CD4-positive, alpha-beta memory T cell (primary cell): ENCODE results near the gene DSE. TPM values are rescaled to one million over a fixed set of nuclear protein-coding genes. Genes with fewer than 3 reads are reported as not detected.
A peak's percentile ranks its signal among the peaks of the same experiment; 100 is the strongest.

Experiments
- CTCF ChIA-PET: fragments of 350-600 bp; sonication (Branson Sonifier 250); formaldehyde crosslinking; loops from one replicate; lab custom pipeline; 2021; ENCODE audit warnings: inconsistent platforms; ENCODE audit not compliant: partially characterized antibody; lab: Charles Lee
- POLR2A ChIA-PET: fragments of 350-600 bp; sonication (Branson Sonifier 250); formaldehyde crosslinking; loops from one replicate; lab custom pipeline; 2021; ENCODE audit not compliant: partially characterized antibody; lab: Charles Lee
- DNase-seq, 5 donors: peaks; one replicate each; pipeline versions ENCODE4 v3.0.0 to v3.0.0-alpha.2; 2020 to 2022; ENCODE audit warnings: mixed read lengths in 1 of 5
- H3K27ac ChIP-seq: one replicate; pipeline ENCODE4 v1.7.0; 2013; ENCODE audit warnings: low read depth, low read length
- H3K27me3 ChIP-seq: 2 replicates; pipeline ENCODE4 v1.7.0; 2013; ENCODE audit warnings: mild to moderate bottlenecking, low read length, moderate library complexity; ENCODE audit not compliant: insufficient read depth
- H3K36me3 ChIP-seq: 2 replicates; pipeline ENCODE4 v1.7.0; 2013; ENCODE audit warnings: mild to moderate bottlenecking, low read length, moderate library complexity; ENCODE audit not compliant: insufficient read depth
- H3K4me1 ChIP-seq: 2 replicates; pipeline ENCODE4 v1.7.0; 2013; ENCODE audit warnings: mild to moderate bottlenecking, low read length, moderate library complexity; ENCODE audit not compliant: insufficient read depth
- H3K4me3 ChIP-seq, 2 donors: one replicate each; pipeline ENCODE4 v1.7.0; 2013; ENCODE audit warnings: low read length in 2 of 2, mild to moderate bottlenecking in 1 of 2
- H3K9me3 ChIP-seq, 2 donors: one replicate each; pipeline ENCODE4 v1.7.0; 2013; ENCODE audit warnings: low read length in 2 of 2, control low read depth in 1 of 2; ENCODE audit not compliant: control insufficient read depth in 1 of 2
- H3K27ac Mint-ChIP-seq, 7 donors: one replicate each; pipeline ENCODE4 v1.8.0; 2020 to 2021; ENCODE audit warnings: mixed read lengths in 7 of 7, mild to moderate bottlenecking in 6 of 7, inconsistent platforms in 3 of 7, moderate library complexity in 3 of 7
- H3K27me3 Mint-ChIP-seq, 2 donors: one replicate each; pipeline ENCODE4 v1.8.0; 2020 to 2021; ENCODE audit warnings: mixed read lengths in 2 of 2
- H3K36me3 Mint-ChIP-seq, 2 donors: one replicate each; pipeline ENCODE4 v1.8.0; 2020 to 2021; ENCODE audit warnings: mixed read lengths in 2 of 2, inconsistent platforms in 1 of 2, mild to moderate bottlenecking in 1 of 2
- H3K4me1 Mint-ChIP-seq, 4 donors: one replicate each; pipeline ENCODE4 v1.8.0; 2020 to 2021; ENCODE audit warnings: mixed read lengths in 4 of 4, mild to moderate bottlenecking in 1 of 4
- H3K4me3 Mint-ChIP-seq, 8 donors: one replicate each; pipeline ENCODE4 v1.8.0; 2020 to 2021; ENCODE audit warnings: mixed read lengths in 8 of 8, mild to moderate bottlenecking in 7 of 8, moderate library complexity in 6 of 8, inconsistent platforms in 3 of 8
- H3K9me3 Mint-ChIP-seq, 8 donors: one replicate each; pipeline ENCODE4 v1.8.0; 2020 to 2021; ENCODE audit warnings: mixed read lengths in 8 of 8, mild to moderate bottlenecking in 5 of 8, inconsistent platforms in 3 of 8, moderate library complexity in 1 of 8
- intact Hi-C: fragments of 100-400 bp; cut with micrococcal nuclease; formaldehyde crosslinking; loops from one replicate; pipeline ENCODE4 v1.15.1; 2023
- polyA plus RNA-seq, 2 donors: library from polyadenylated mRNA; unstranded; fragments of 300-500 nt; fragmentation: Illumina TruSeq; gene quantifications; one replicate each; pipeline ENCODE4 v1.2.3, GENCODE V29; 2021
- total RNA-seq, 2 experiments: library from RNA; stranded (reverse); gene quantifications; one replicate each; pipeline ENCODE4 v1.2.3, GENCODE V29; 2021

The DSE gene
- total and polyA plus RNA-seq, 4 experiments from 2014 or later, result 1.9 to 9.0 (median 5.8) TPM

GRCh38 chr6:116439522-116440051 lies 68.8 kb downstream of the DSE start:
- POLR2A ChIA-PET, result no interaction called here
- H3K4me3 ChIP-seq, result no peak overlapping the region
- no peaks in the 10 kb centered on the region for H3K9me3 ChIP-seq
- no peaks in the 10 kb centered on the region for H3K27me3 ChIP-seq
- no peak overlapping the region for H3K27ac ChIP-seq
- intact Hi-C loops, result loop anchor here (10.0 kb wide), 1 partner anchor 155 kb away; no protein-coding TSS in a partner anchor
- no peak overlapping the region for H3K4me3 Mint-ChIP-seq
- CTCF ChIA-PET, result interaction anchor here (1.2 kb wide), 2 partner anchors 83 to 121 kb away, joined by 3 read pairs; no protein-coding TSS in a partner anchor
- no peak overlapping the region for H3K27ac Mint-ChIP-seq
- no peaks in the 10 kb centered on the region for H3K36me3 ChIP-seq
- peaks cover 0 to 3% of the 10 kb centered on the region in 2 donors for H3K36me3 Mint-ChIP-seq
- peaks cover 0 to 3% of the 10 kb centered on the region in 2 donors for H3K27me3 Mint-ChIP-seq
- peaks cover 2 to 8% (median 6%) of the 10 kb centered on the region in 4 donors for H3K4me1 Mint-ChIP-seq
- DNase-seq, result no peak
- peaks cover 5% of the 10 kb centered on the region for H3K4me1 ChIP-seq
- no peaks in the 10 kb centered on the region for H3K9me3 Mint-ChIP-seq

DNA sequence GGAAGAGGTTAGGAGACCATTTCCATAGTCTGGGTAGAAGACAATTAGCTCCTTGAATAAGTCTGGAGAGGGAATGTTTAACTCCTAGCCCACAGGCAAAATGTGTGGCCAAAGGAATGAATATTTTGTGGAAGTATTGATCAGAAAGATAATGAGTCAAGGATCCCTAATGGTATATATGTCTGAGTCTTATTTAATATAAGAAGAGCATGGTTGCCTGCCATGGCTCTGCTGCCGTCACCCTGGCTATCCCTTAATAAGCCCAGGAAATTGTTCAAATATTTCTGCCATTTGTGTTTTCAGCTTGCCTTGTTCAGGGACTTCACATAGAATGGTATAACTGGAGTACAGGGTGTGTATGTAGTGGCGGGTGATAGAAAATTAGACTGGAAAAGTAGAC lies 72.4 kb downstream of the DSE start:
- Mint-ChIP-seq H3K27me3 (peaks cover 0 to 6% of the 10 kb centered on the region in 2 donors), H3K4me1 (peaks cover 7 to 15% (median 13%) of the 10 kb centered on the region in 4 donors), H3K4me3 (no peak overlapping the region), H3K27ac (no peak overlapping the region), H3K36me3 (no peaks in the 10 kb centered on the region), H3K9me3 (no peaks in the 10 kb centered on the region)
- no peaks in the 10 kb centered on the region for H3K9me3 ChIP-seq
- intact Hi-C loops, result loop anchor here (10.0 kb wide), 1 partner anchor 158 kb away; no protein-coding TSS in a partner anchor
- no peak overlapping the region for H3K4me3 ChIP-seq
- ChIA-PET POLR2A (no interaction called here), CTCF (interaction anchor here (0.9 to 1.6 kb wide), 2 partner anchors 87 to 90 kb away, joined by 3 to 7 read pairs; no protein-coding TSS in a partner anchor)
- H3K27ac ChIP-seq, result no peak overlapping the region
- no peaks in the 10 kb centered on the region for H3K27me3 ChIP-seq
- DNase-seq, result no peak
- H3K36me3 ChIP-seq, result no peaks in the 10 kb centered on the region
- peaks cover 13% of the 10 kb centered on the region for H3K4me1 ChIP-seq

- CTCF ChIA-PET, result interaction anchor here (0.6 to 2.7 kb wide), 9 partner anchors 10 to 176 kb away, joined by 3 to 26 read pairs (median 3); no protein-coding TSS in a partner anchor
- intact Hi-C loops, result loop anchor here (1.0 to 10.0 kb wide), 2 partner anchors 88 to 159 kb away; no protein-coding TSS in a partner anchor
- H3K36me3 Mint-ChIP-seq, result no peaks in the 10 kb centered on the region
Measured at GRCh38 chr6:116444092-116444491, 73.3 kb downstream of the DSE start.

GRCh38 chr6:116444575-116444974 lies 73.8 kb downstream of the DSE start:
- no peak overlapping the region for H3K27ac ChIP-seq
- Mint-ChIP-seq H3K36me3 (no peaks in the 10 kb centered on the region), H3K4me3 (peak overlapping the region in 1 of 8 donors; percentile 1), H3K27me3 (peaks cover 0 to 6% of the 10 kb centered on the region in 2 donors), H3K9me3 (no peaks in the 10 kb centered on the region), H3K4me1 (peaks cover 7 to 15% (median 13%) of the 10 kb centered on the region in 4 donors), H3K27ac (no peak overlapping the region)
- ChIA-PET POLR2A (interaction anchor here (1.3 kb wide), 1 partner anchor 74 kb away, joined by 3 read pairs; the partner anchor contains the start of gene DSE), CTCF (interaction anchor here (0.6 to 2.7 kb wide), 7 partner anchors 10 to 176 kb away, joined by 3 to 26 read pairs (median 3); no protein-coding TSS in a partner anchor)
- no peak for DNase-seq
- peaks cover 13% of the 10 kb centered on the region for H3K4me1 ChIP-seq
- H3K9me3 ChIP-seq, result no peaks in the 10 kb centered on the region
- no peaks in the 10 kb centered on the region for H3K36me3 ChIP-seq
- H3K4me3 ChIP-seq, result no peak overlapping the region
- H3K27me3 ChIP-seq, result no peaks in the 10 kb centered on the region
- intact Hi-C loops, result loop anchor here (1.0 to 10.0 kb wide), 2 partner anchors 88 to 160 kb away; no protein-coding TSS in a partner anchor

More at GRCh38 chr6:116444092-116444491, 73.3 kb downstream of the DSE start:
- Mint-ChIP-seq H3K4me3 (peak overlapping the region in 1 of 8 donors; percentile 1), H3K27me3 (peaks cover 0 to 6% of the 10 kb centered on the region in 2 donors), H3K4me1 (peaks cover 7 to 15% (median 13%) of the 10 kb centered on the region in 4 donors), H3K27ac (peak overlapping the region in 1 of 7 donors; percentile 87), H3K9me3 (no peaks in the 10 kb centered on the region)
- POLR2A ChIA-PET, result no interaction called here
- Histone ChIP-seq H3K9me3 (no peaks in the 10 kb centered on the region), H3K27ac (no peak overlapping the region), H3K27me3 (no peaks in the 10 kb centered on the region), H3K36me3 (no peaks in the 10 kb centered on the region), H3K4me3 (no peak overlapping the region), H3K4me1 (peaks cover 13% of the 10 kb centered on the region)
- peak in 3 of 5 donors; percentile 13 to 31 (median 14) for DNase-seq

- no peak for DNase-seq
- no peak overlapping the region for H3K4me3 Mint-ChIP-seq
Measured at GRCh38 chr6:116445102-116445501, 74.4 kb downstream of the DSE start.

DNA sequence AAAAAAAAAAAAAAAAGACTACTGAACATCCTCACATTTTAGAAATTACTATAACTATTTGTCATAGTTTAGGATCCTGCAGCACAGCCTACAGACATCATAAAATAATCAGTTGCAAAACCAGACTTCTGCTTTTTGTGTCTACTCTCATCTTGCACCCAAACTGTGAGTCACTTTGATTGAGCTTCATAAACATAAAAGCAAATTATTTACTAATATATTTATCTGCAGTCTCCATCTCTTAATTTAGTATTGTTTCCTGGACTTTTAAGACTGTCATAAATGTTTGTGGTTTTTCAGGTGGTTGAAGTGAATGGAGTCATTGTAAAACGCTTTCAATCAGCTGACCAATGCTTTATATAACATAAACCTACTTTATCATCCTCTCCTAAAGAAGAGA lies 75.7 kb downstream of the DSE start:
- H3K36me3 ChIP-seq, result no peaks in the 10 kb centered on the region
- ChIA-PET CTCF (interaction anchor here (2.7 kb wide), 1 partner anchor 88 kb away, joined by 26 read pairs; no protein-coding TSS in a partner anchor), POLR2A (no interaction called here)
- no peak overlapping the region for H3K4me3 Mint-ChIP-seq
- H3K27ac ChIP-seq, result no peak overlapping the region
- H3K27ac Mint-ChIP-seq, result no peak overlapping the region
- no peaks in the 10 kb centered on the region for H3K36me3 Mint-ChIP-seq
- H3K4me1 Mint-ChIP-seq, result peaks cover 10 to 15% (median 14%) of the 10 kb centered on the region in 4 donors
- H3K9me3 Mint-ChIP-seq, result no peaks in the 10 kb centered on the region
- no peak overlapping the region for H3K4me3 ChIP-seq
- H3K4me1 ChIP-seq, result peaks cover 13% of the 10 kb centered on the region
- intact Hi-C loops, result loop anchor here (10.0 kb wide), 1 partner anchor 162 kb away; no protein-coding TSS in a partner anchor
- no peaks in the 10 kb centered on the region for H3K9me3 ChIP-seq
- peaks cover 3 to 9% of the 10 kb centered on the region in 2 donors for H3K27me3 Mint-ChIP-seq
- H3K27me3 ChIP-seq, result no peaks in the 10 kb centered on the region
- no peak for DNase-seq

More at GRCh38 chr6:116445102-116445501, 74.4 kb downstream of the DSE start:
- H3K36me3 Mint-ChIP-seq, result no peaks in the 10 kb centered on the region
- H3K9me3 Mint-ChIP-seq, result no peaks in the 10 kb centered on the region
- Histone ChIP-seq H3K27ac (no peak overlapping the region), H3K4me3 (no peak overlapping the region), H3K27me3 (no peaks in the 10 kb centered on the region), H3K36me3 (no peaks in the 10 kb centered on the region), H3K4me1 (peaks cover 13% of the 10 kb centered on the region), H3K9me3 (no peaks in the 10 kb centered on the region)
- intact Hi-C loops, result loop anchor here (10.0 kb wide), 1 partner anchor 160 kb away; no protein-coding TSS in a partner anchor
- POLR2A ChIA-PET, result interaction anchor here (1.3 kb wide), 1 partner anchor 74 kb away, joined by 3 read pairs; the partner anchor contains the start of gene DSE
- no peak overlapping the region for H3K27ac Mint-ChIP-seq
- peaks cover 7 to 15% (median 13%) of the 10 kb centered on the region in 4 donors for H3K4me1 Mint-ChIP-seq
- CTCF ChIA-PET, result interaction anchor here (0.9 to 2.7 kb wide), 6 partner anchors 11 to 177 kb away, joined by 3 to 26 read pairs (median 4); no protein-coding TSS in a partner anchor
- peaks cover under 1 to 7% of the 10 kb centered on the region in 2 donors for H3K27me3 Mint-ChIP-seq

- no peaks in the 10 kb centered on the region for H3K9me3 ChIP-seq
- H3K4me1 ChIP-seq, result peaks cover 13% of the 10 kb centered on the region
- peaks cover 3 to 9% of the 10 kb centered on the region in 2 donors for H3K27me3 Mint-ChIP-seq
- H3K36me3 ChIP-seq, result no peaks in the 10 kb centered on the region
- ChIA-PET CTCF (interaction anchor here (2.7 kb wide), 1 partner anchor 87 kb away, joined by 26 read pairs; no protein-coding TSS in a partner anchor), POLR2A (no interaction called here)
- no peak for DNase-seq
- no peak overlapping the region for H3K4me3 ChIP-seq
- no peaks in the 10 kb centered on the region for H3K27me3 ChIP-seq
- H3K4me1 Mint-ChIP-seq, result peaks cover 13 to 15% (median 14%) of the 10 kb centered on the region in 4 donors
- no peaks in the 10 kb centered on the region for H3K9me3 Mint-ChIP-seq
- H3K4me3 Mint-ChIP-seq, result no peak overlapping the region
- intact Hi-C loops, result loop anchor here (10.0 kb wide), 1 partner anchor 162 kb away; no protein-coding TSS in a partner anchor
- H3K36me3 Mint-ChIP-seq, result no peaks in the 10 kb centered on the region
- no peak overlapping the region for H3K27ac ChIP-seq
- H3K27ac Mint-ChIP-seq, result no peak overlapping the region
Measured at GRCh38 chr6:116447052-116447451, 76.3 kb downstream of the DSE start.
